Lower lobe of right lung (tissue), 2 donors: ENCODE data around the gene KANSL3. TPM values are rescaled to one million over a fixed set of nuclear protein-coding genes. Genes with fewer than 3 reads are reported as not detected.

Experiments
- ATAC-seq, 2 donors: fragments of 200-7000 bp; cut with Tn5 transposase; one replicate each; pipeline ENCODE4 v1.9.1; 2020 to 2022; ENCODE audit warnings: mild to moderate bottlenecking in 2 of 2, moderate library complexity in 2 of 2
- DNase-seq: peaks from one replicate; pipeline ENCODE4 v3.0.0-alpha.2; 2020
- H3K27ac ChIP-seq: fragments of 200-600 bp; one replicate; pipeline ENCODE4 v1.8.0; 2022
- H3K27me3 ChIP-seq: fragments of 200-600 bp; one replicate; pipeline ENCODE4 v1.8.0; 2022; ENCODE audit warnings: low read depth
- H3K36me3 ChIP-seq: fragments of 200-600 bp; one replicate; pipeline ENCODE4 v1.8.0; 2022; ENCODE audit warnings: mild to moderate bottlenecking
- H3K4me1 ChIP-seq: fragments of 200-600 bp; one replicate; pipeline ENCODE4 v1.8.0; 2022
- H3K4me3 ChIP-seq: fragments of 200-600 bp; one replicate; pipeline ENCODE4 v1.8.0; 2022; ENCODE audit warnings: mild to moderate bottlenecking
- H3K9me3 ChIP-seq: fragments of 200-600 bp; one replicate; pipeline ENCODE4 v1.8.0; 2022
- intact Hi-C: fragments of 100-400 bp; cut with DNase I; formaldehyde crosslinking; loops from one replicate; pipeline ENCODE4 v1.11.0; 2022
- total RNA-seq: library from RNA; stranded (reverse); fragmentation: NEBNext Ultra II Directional; extraction: Animal tissue kit (Norgen Biotek cat#: 25700); gene quantifications from one replicate; pipeline ENCODE4 v1.2.1, GENCODE V29; 2021
- TF ChIP-seq, protein P1 (sequence below): fragments of 200-600 bp; IDR thresholded peaks from one replicate; pipeline ENCODE4 v1.8.0; 2022; ENCODE audit warnings: antibody characterized with exemption, mild to moderate bottlenecking
- donor health status: DM: no; HTN: yes; CAD: no; lungs with severe emphysema.

Gene KANSL3
- total RNA-seq, 1 donor from 2014 or later, result 45.0 TPM

DNA sequence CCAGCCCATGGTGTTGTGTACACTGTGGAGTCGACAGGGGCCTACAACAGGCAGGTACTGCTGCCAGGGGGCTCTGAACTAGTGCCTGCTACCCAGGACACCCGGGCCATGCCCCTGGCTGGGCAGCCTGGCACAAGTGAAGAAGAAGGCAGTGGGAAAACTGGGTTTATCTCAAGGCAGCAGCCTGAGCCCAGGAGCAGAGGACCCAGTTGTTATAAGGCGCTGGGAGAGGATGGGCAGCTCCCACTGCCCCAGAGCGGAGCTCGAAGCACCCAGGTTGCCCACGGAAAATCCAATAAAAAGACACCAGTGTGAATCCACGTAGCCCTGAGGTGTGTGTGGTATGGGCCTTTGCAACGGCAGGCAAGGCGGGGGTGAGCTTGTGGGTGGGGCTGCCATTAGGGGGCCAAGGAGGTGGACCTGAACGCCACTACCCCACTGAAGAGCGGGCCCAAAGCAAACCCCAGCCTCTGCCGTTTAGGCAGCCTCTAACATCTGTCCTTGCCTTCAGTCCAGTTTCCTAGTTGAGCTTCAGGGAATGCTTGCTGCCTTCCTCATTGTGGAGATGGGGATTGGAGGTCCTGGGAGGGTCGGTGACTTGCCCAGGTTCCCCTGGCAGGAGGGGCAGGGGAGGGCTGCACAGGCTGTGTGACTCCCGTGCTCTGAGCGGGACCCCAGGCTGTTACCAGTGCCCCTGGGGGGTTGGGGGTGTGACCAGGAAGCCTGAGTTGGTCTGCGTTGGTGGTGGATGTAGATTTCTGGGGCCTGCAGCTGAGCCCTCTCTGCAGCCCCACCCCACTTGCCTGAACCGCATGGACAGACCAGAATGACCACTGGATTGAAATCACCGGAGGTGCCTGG lies 85.6 kb downstream of the KANSL3 start:
- DNase-seq (no peak), ATAC-seq (no peak)
- Histone ChIP-seq H3K4me3 (no peak overlapping the region), H3K27ac (no peak overlapping the region), H3K4me1 (peaks cover 9% of the 10 kb centered on the region), H3K9me3 (no peaks in the 10 kb centered on the region), H3K36me3 (peaks cover 49% of the 10 kb centered on the region), H3K27me3 (no peaks in the 10 kb centered on the region)
- TF ChIP-seq, protein P1, sequence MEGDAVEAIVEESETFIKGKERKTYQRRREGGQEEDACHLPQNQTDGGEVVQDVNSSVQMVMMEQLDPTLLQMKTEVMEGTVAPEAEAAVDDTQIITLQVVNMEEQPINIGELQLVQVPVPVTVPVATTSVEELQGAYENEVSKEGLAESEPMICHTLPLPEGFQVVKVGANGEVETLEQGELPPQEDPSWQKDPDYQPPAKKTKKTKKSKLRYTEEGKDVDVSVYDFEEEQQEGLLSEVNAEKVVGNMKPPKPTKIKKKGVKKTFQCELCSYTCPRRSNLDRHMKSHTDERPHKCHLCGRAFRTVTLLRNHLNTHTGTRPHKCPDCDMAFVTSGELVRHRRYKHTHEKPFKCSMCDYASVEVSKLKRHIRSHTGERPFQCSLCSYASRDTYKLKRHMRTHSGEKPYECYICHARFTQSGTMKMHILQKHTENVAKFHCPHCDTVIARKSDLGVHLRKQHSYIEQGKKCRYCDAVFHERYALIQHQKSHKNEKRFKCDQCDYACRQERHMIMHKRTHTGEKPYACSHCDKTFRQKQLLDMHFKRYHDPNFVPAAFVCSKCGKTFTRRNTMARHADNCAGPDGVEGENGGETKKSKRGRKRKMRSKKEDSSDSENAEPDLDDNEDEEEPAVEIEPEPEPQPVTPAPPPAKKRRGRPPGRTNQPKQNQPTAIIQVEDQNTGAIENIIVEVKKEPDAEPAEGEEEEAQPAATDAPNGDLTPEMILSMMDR, result no peak
- intact Hi-C loops, result no loop called here

DNA sequence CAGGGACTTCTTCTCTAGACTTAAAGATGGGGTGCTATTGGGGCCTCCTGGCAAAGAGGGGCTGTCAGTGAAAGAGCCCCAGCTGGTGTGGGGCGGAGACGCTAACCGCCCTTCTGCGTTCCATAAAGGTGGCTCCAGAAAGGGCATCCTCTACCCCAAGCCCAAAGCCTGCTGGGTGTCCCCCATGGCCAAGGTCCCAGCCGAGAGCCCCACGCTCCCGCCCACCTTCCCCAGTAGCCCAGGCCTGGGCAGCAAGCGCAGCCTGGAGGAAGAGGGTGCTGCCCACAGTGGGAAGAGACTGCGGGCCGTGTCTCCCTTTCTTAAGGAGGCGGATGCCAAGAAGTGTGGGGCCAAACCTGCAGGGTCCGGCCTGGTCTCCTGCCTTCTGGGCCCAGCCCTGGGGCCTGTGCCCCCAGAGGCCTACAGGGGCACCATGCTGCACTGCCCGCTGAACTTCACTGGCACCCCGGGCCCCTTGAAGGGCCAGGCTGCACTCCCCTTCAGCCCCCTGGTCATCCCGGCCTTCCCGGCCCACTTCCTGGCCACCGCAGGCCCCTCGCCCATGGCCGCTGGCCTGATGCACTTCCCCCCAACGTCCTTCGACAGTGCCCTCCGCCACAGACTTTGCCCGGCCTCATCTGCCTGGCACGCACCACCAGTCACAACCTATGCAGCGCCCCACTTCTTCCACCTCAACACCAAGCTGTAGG lies 86.4 kb downstream of the KANSL3 start:
- Histone ChIP-seq H3K4me1 (peaks cover 9% of the 10 kb centered on the region), H3K4me3 (no peak overlapping the region), H3K27ac (no peak overlapping the region), H3K9me3 (no peaks in the 10 kb centered on the region), H3K36me3 (peaks cover 56% of the 10 kb centered on the region), H3K27me3 (no peaks in the 10 kb centered on the region)
- ATAC-seq (no peak), DNase-seq (no peak)
- intact Hi-C loops, result no loop called here
- TF ChIP-seq, protein P1, result no peak

DNA sequence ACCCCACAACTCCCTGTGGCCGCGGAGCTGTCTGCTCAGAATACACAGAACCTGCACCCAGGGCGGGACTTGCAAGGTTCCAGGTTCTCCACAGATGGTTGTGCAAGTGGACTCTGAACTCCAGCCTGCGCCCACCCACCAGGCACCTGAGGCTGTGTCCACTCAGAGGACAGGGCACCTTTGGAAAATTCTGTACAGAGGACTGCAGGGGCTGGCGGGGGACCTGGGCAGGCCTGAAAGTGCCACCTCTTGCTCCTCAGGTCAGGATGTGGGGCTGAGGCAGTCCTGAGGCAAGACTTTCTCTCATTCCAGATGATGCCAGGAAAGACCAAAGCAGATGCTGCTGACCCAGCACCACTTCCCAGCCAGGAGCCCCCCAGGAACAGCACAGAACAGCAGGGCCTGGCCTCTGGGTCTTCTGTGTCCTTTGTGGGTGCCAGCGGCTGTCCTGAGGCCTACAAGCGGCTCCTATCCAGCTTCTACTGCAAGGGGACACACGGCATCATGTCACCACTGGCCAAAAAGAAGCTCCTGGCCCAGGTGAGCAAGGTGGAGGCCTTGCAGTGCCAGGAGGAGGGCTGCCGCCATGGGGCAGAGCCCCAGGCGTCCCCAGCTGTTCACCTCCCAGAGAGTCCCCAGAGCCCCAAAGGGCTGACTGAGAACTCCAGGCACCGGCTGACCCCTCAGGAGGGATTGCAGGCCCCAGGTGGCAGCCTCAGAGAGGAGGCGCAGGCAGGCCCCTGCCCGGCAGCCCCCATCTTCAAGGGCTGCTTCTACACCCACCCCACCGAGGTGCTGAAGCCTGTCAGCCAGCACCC lies 87.1 kb downstream of the KANSL3 start:
- TF ChIP-seq, protein P1, result no peak

DNA sequence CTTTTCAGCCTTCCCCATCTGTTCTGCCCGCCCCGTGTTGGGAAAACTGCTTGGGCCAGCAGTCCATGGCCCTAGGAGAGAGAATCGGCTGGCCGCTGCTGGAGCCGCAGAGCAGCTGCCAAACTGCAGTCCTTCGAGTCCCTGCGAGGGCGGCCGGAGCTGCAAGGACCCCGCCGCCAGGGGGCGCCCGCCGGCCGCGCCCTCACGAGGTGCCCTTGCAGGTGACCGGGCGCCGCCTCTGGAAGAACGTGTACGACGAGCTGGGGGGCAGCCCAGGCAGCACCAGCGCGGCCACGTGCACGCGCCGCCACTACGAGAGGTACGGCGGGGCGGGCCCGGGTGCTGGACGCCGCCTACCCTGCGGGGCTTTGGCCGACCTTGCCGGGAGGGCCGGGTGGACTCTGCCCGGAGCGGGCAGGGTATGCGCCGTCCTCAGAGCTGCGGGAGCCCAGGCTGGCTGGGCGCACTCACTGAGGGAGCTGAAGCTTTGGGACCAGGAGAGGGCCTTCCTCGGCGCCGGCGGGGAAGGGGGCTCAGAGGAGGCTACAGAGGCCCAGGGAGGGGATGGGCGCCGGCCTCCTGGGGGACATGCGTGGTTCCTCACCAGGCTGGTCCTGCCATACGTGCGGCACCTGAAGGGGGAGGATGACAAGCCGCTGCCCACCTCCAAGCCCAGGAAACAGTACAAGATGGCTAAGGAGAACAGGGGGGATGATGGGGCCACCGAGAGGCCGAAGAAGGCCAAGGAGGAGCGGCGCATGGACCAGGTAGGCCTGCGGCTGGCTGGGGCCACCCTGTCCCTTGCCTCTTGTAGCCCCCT lies 87.9 kb downstream of the KANSL3 start:
- H3K4me1 ChIP-seq, result peaks cover 14% of the 10 kb centered on the region
- peaks cover 61% of the 10 kb centered on the region for H3K36me3 ChIP-seq
- intact Hi-C loops, result no loop called here
- peak; percentile 79 for DNase-seq
- peak; percentile 49 to 73 for ATAC-seq
- H3K27me3 ChIP-seq, result no peaks in the 10 kb centered on the region
- no peak overlapping the region for H3K27ac ChIP-seq
- H3K9me3 ChIP-seq, result no peaks in the 10 kb centered on the region
- no peak overlapping the region for H3K4me3 ChIP-seq
- TF ChIP-seq, protein P1, result peak; percentile 61

More for the DNA sequence above, 87.1 kb downstream of the KANSL3 start:
- H3K27me3 ChIP-seq, result no peaks in the 10 kb centered on the region
- no peak overlapping the region for H3K4me3 ChIP-seq
- H3K27ac ChIP-seq, result no peak overlapping the region
- H3K9me3 ChIP-seq, result no peaks in the 10 kb centered on the region
- H3K4me1 ChIP-seq, result peaks cover 14% of the 10 kb centered on the region
- DNase-seq, result no peak
- intact Hi-C loops, result no loop called here
- ATAC-seq, result no peak
- H3K36me3 ChIP-seq, result peaks cover 56% of the 10 kb centered on the region

DNA sequence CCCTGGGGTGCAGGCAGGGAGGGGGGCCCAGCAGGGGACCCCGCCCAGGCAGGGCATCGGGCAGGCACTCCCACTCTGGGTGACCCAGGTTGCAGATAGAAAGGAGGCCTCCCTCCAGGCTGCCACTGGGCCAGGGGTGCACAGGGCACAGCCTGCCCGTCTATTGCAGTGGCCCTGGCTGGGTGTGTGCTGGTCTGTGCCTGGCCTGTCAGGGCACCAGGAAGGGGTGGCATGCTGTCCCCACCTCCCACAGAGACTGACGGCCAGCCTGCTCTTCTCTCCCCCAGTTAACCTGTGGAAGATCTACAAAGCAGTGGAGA lies 88.7 kb downstream of the KANSL3 start:
- H3K4me3 ChIP-seq, result no peak overlapping the region
- H3K4me1 ChIP-seq, result peaks cover 11% of the 10 kb centered on the region
- H3K27ac ChIP-seq, result no peak overlapping the region
- intact Hi-C loops, result no loop called here
- TF ChIP-seq, protein P1, result no peak
- H3K27me3 ChIP-seq, result no peaks in the 10 kb centered on the region
- H3K9me3 ChIP-seq, result no peaks in the 10 kb centered on the region
- ATAC-seq, result no peak
- no peak for DNase-seq
- peaks cover 67% of the 10 kb centered on the region for H3K36me3 ChIP-seq
